K562 (cell line): Measurements from ENCODE around the gene SLC35G2. TPM values are rescaled to one million over a fixed set of nuclear protein-coding genes. Genes with fewer than 3 reads are reported as not detected.

Source experiments
- ARID3B ChIP-seq: fragments of 250-450 bp; sonication (Bioruptor Pico); IDR thresholded peaks from 2 replicates; pipeline ENCODE4 v1.4.0; 2020; ENCODE audit warnings: borderline replicate concordance
- CCAR2 ChIP-seq: fragments of 200-400 bp; formaldehyde crosslinking; IDR thresholded peaks from 2 replicates; pipeline ENCODE4 v1.6.1; 2017; ENCODE audit warnings: mild to moderate bottlenecking, low read depth, low read length
- CXXC5 ChIP-seq: fragments of 250-450 bp; sonication (Bioruptor Pico); IDR thresholded peaks from 2 replicates; pipeline ENCODE4 v1.8.0; 2022; ENCODE audit warnings: inconsistent platforms, mild to moderate bottlenecking, moderate library complexity
- HDGF ChIP-seq: fragments of 450-650 bp; IDR thresholded peaks from 2 replicates; pipeline ENCODE4 v1.6.1; 2016
- LCOR ChIP-seq: sonication (generic); formaldehyde crosslinking; IDR thresholded peaks from 2 replicates; pipeline ENCODE4 v1.8.0; 2022; ENCODE audit warnings: mild to moderate bottlenecking, missing genetic modification reagents
- MAFK ChIP-seq: IDR thresholded peaks from 2 replicates; pipeline ENCODE4 v1.6.1; 2011; ENCODE audit warnings: low read length, improper control_type of control experiment
- MLLT1 ChIP-seq, 2 experiments: fragments of 450-650 bp; IDR thresholded peaks; 2 replicates each; pipeline ENCODE4 v1.6.1; 2016
- NEUROD1 ChIP-seq: fragments of 150-350 bp; IDR thresholded peaks from 2 replicates; pipeline ENCODE4 v1.6.1; 2014; ENCODE audit warnings: borderline replicate concordance, low read length, low read depth; ENCODE audit not compliant: partially characterized antibody
- NFRKB ChIP-seq: fragments of 450-650 bp; IDR thresholded peaks from 2 replicates; pipeline ENCODE4 v1.6.1; 2016; ENCODE audit warnings: low read depth
- SIRT6 ChIP-seq: IDR thresholded peaks from one replicate; pipeline ENCODE4 v1.6.1; 2012; ENCODE audit warnings: low read depth, mild to moderate bottlenecking, control low read depth, inconsistent platforms, low read length, moderate library complexity
- SNRNP70 ChIP-seq: fragments of 200-400 bp; formaldehyde crosslinking; optimal IDR thresholded peaks from 2 replicates; pipeline ENCODE3; 2017; ENCODE audit warnings: low read depth, low read length
- SOX6 ChIP-seq: fragments of 450-650 bp; IDR thresholded peaks from 2 replicates; pipeline ENCODE4 v1.6.1; 2014; ENCODE audit warnings: mild to moderate bottlenecking
- ZNF347 ChIP-seq: fragments of 450-650 bp; formaldehyde crosslinking; IDR thresholded peaks from 2 replicates; pipeline ENCODE4 v1.4.0; 2020; ENCODE audit warnings: low read depth, mild to moderate bottlenecking, moderate library complexity
- ZNF830 ChIP-seq: fragments of 250-450 bp; sonication (Bioruptor Pico); IDR thresholded peaks from 2 replicates; pipeline ENCODE4 v1.5.0; 2021; ENCODE audit warnings: mild to moderate bottlenecking
- polyA plus RNA-seq, 8 experiments: library from polyadenylated mRNA; depleted of rRNA in 4 of 8; stranded (reverse) in 5 of 8; unstranded in 3 of 8; fragments of >200 nt; fragmentation: Nextera tagmentation in 2 of 8; fragmentation: Illumina TruSeq in 1 of 8; extraction: Ambion mirVana in 2 of 8; extraction: Trizol in 1 of 8; gene quantifications; 2 replicates each; pipeline versions ENCODE4 v1.2.1 to v1.2.3, GENCODE V29; 2011 to 2014; ENCODE audit warnings: inconsistent platforms in 1 of 8, missing spikeins in 1 of 8
- total RNA-seq, 7 experiments: library from RNA; depleted of rRNA in 6 of 7; stranded (reverse); fragments of >200 nt in 6 of 7; fragmentation: Illumina TruSeq in 2 of 7; extraction: Trizol in 2 of 7; gene quantifications; 2 replicates each; pipeline versions ENCODE4 v1.2.1 to v1.2.3, GENCODE V29; 2011 to 2021; ENCODE audit warnings: low replicate concordance in 1 of 7
- TF ChIP-seq, protein P1 (sequence below), 2 experiments: fragments of 450-650 bp; IDR thresholded peaks; 2 replicates each; pipeline ENCODE4 v1.6.1; 2016; ENCODE audit warnings: mild to moderate bottlenecking in 2 of 2, borderline replicate concordance in 1 of 2, low read depth in 1 of 2, moderate library complexity in 1 of 2
- TF ChIP-seq, protein P2 (sequence below): fragments of 250-450 bp; sonication (Bioruptor Pico); IDR thresholded peaks from 2 replicates; pipeline ENCODE4 v1.5.0; 2021; ENCODE audit warnings: mild to moderate bottlenecking, borderline replicate concordance

The SLC35G2 gene
- total and polyA plus RNA-seq, 9 of the 15 experiments (the other 6 are each of a cell fraction or from before 2014, with no cell fraction given): 2.6 to 5.9 (median 3.2) TPM

GRCh38 chr3:136840252-136840651, 21.3 kb downstream of the SLC35G2 start (continued):
- TF ChIP-seq, protein P1, sequence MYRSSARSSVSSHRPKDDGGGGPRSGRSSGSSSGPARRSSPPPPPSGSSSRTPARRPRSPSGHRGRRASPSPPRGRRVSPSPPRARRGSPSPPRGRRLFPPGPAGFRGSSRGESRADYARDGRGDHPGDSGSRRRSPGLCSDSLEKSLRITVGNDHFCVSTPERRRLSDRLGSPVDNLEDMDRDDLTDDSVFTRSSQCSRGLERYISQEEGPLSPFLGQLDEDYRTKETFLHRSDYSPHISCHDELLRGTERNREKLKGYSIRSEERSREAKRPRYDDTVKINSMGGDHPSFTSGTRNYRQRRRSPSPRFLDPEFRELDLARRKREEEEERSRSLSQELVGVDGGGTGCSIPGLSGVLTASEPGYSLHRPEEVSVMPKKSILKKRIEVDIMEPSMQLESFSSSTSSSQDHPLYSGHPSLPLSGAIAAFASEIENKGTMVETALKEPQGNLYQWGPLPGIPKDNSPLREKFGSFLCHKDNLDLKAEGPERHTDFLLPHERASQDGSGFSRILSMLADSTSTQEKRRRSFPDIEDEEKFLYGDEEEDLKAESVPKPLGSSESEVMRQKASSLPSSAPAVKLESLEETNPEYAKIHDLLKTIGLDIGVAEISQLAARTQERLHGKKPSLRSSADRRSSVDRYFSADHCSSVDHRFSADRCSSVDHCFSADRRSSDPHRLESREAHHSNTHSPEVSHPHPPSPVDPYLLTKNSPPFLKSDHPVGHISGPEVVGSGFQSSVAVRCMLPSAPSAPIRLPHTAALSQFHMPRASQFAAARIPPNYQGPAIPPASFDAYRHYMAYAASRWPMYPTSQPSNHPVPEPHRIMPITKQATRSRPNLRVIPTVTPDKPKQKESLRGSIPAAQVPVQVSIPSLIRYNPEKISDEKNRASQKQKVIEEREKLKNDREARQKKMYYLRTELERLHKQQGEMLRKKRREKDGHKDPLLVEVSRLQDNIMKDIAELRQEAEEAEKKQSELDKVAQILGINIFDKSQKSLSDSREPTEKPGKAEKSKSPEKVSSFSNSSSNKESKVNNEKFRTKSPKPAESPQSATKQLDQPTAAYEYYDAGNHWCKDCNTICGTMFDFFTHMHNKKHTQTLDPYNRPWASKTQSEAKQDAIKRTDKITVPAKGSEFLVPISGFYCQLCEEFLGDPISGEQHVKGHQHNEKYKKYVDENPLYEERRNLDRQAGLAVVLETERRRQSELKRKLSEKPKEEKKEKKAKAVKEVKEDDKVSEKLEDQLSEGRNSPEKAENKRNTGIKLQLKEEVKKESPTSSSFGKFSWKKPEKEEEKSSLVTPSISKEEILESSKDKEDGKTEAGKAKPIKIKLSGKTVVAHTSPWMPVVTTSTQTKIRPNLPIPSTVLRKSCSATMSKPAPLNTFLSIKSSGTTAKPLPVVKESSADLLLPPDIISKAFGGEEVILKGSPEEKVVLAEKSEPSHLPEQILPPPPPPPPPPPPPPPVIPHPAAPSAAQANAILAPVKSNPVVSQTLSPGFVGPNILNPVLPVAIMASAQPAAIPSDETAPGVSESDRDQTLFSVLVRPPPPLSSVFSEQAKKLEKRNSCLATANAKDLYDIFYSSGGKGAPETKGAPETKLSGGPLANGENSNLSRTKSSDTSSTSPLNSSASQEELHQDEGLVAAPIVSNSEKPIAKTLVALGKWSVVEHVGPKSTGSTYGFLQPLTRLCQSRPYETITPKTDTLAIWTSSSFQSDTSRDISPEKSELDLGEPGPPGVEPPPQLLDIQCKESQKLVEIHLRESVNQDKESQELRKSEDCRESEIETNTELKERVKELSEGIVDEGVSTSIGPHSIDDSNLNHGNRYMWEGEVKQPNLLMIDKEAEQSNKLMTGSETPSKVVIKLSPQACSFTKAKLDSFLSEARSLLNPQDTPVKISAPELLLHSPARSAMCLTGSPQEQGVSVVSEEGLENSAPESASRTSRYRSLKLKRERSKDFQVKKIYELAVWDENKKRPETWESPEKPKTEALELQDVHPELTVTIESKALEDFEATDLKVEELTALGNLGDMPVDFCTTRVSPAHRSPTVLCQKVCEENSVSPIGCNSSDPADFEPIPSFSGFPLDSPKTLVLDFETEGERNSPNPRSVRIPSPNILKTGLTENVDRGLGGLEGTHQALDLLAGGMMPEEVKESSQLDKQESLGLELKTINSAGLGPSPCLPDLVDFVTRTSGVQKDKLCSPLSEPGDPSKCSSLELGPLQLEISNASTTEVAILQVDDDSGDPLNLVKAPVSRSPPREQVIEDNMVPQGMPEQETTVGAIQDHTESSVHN (IDR thresholded peaks at IDR 0.05; ENCODE audit: borderline replicate concordance in 1 of 2, low read depth in 1 of 2): no peak
- TF ChIP-seq CXXC5 (CRISPR knock-in tag) (no peak), MLLT1 (IDR thresholded peaks at IDR 0.05) (0 out of 4 replicates have a peak, but pooled peaks of 1 of the 2 experiments have one; percentile 33), ZNF347 (CRISPR knock-in tag) (no peak), NFRKB (0 out of 2 replicates have a peak, but pooled peaks have one; percentile 22), HDGF (no peak), ARID3B (CRISPR knock-in tag) (no peak), SNRNP70 (no peak), ZNF830 (CRISPR knock-in tag) (no peak), MAFK (0 out of 2 replicates have a peak, but pooled peaks have one; percentile 6), SIRT6 (no peak), LCOR (no peak), CCAR2 (no peak), NEUROD1 (no peak), SOX6 (no peak)
- TF ChIP-seq, protein P2, sequence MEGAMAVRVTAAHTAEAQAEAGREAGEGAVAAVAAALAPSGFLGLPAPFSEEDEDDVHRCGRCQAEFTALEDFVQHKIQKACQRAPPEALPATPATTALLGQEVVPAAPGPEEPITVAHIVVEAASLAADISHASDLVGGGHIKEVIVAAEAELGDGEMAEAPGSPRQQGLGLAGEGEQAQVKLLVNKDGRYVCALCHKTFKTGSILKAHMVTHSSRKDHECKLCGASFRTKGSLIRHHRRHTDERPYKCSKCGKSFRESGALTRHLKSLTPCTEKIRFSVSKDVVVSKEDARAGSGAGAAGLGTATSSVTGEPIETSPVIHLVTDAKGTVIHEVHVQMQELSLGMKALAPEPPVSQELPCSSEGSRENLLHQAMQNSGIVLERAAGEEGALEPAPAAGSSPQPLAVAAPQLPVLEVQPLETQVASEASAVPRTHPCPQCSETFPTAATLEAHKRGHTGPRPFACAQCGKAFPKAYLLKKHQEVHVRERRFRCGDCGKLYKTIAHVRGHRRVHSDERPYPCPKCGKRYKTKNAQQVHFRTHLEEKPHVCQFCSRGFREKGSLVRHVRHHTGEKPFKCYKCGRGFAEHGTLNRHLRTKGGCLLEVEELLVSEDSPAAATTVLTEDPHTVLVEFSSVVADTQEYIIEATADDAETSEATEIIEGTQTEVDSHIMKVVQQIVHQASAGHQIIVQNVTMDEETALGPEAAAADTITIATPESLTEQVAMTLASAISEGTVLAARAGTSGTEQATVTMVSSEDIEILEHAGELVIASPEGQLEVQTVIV (CRISPR knock-in tag): no peak
